Calu3 (cell line): ENCODE data around the gene PHEX. TPM values are rescaled to one million over a fixed set of nuclear protein-coding genes. Genes with fewer than 3 reads are reported as not detected.

Experiments used
- BruUV-seq: library from RNA; stranded (reverse); fragments of 400-500 nt; replicated peaks from 2 replicates; lab custom pipeline; 2021; lab: Mats Ljungman, UMichigan
- CTCF ChIA-PET: fragments of 300-600 bp; sonication (Branson Sonifier 250); formaldehyde crosslinking; loops from one replicate; lab custom pipeline; 2022; ENCODE audit warnings: antibody characterized with exemption; lab: Charles Lee
- DNase-seq: peaks from one replicate; pipeline ENCODE4 v3.0.0; 2022
- H3K27ac Mint-ChIP-seq: one replicate; pipeline ENCODE4 v1.8.0; 2022; ENCODE audit warnings: mixed read lengths; ENCODE audit not compliant: unreplicated experiment
- H3K27me3 Mint-ChIP-seq: one replicate; pipeline ENCODE4 v1.8.0; 2022; ENCODE audit warnings: mixed read lengths; ENCODE audit not compliant: unreplicated experiment
- H3K36me3 Mint-ChIP-seq: one replicate; pipeline ENCODE4 v1.8.0; 2022; ENCODE audit warnings: mild to moderate bottlenecking, moderate library complexity, mixed read lengths; ENCODE audit not compliant: insufficient read depth, unreplicated experiment
- H3K4me1 Mint-ChIP-seq: one replicate; pipeline ENCODE4 v1.8.0; 2022; ENCODE audit warnings: mild to moderate bottlenecking, low read depth, mixed read lengths; ENCODE audit not compliant: unreplicated experiment
- H3K4me3 Mint-ChIP-seq: one replicate; pipeline ENCODE4 v1.8.0; 2022; ENCODE audit warnings: mild to moderate bottlenecking, low read depth, moderate library complexity, mixed read lengths; ENCODE audit not compliant: unreplicated experiment
- H3K9me3 Mint-ChIP-seq: one replicate; pipeline ENCODE4 v1.8.0; 2022; ENCODE audit warnings: low read depth, mixed read lengths; ENCODE audit not compliant: unreplicated experiment
- intact Hi-C: fragments of 100-400 bp; cut with micrococcal nuclease; formaldehyde crosslinking; loops from one replicate; pipeline ENCODE4 v1.10.0; 2022; ENCODE audit not compliant: unreplicated experiment
- total RNA-seq: library from RNA; stranded (reverse); gene quantifications from 2 replicates; pipeline ENCODE4 v1.2.3, GENCODE V29; 2022
- TF ChIP-seq, protein P1 (sequence below): fragments of 200-600 bp; IDR thresholded peaks from one replicate; pipeline ENCODE4 v1.8.0; 2022; ENCODE audit warnings: antibody characterized with exemption; ENCODE audit not compliant: unreplicated experiment

PHEX gene
- total RNA-seq, 1 experiment from 2014 or later, result 0.57 TPM

DNA sequence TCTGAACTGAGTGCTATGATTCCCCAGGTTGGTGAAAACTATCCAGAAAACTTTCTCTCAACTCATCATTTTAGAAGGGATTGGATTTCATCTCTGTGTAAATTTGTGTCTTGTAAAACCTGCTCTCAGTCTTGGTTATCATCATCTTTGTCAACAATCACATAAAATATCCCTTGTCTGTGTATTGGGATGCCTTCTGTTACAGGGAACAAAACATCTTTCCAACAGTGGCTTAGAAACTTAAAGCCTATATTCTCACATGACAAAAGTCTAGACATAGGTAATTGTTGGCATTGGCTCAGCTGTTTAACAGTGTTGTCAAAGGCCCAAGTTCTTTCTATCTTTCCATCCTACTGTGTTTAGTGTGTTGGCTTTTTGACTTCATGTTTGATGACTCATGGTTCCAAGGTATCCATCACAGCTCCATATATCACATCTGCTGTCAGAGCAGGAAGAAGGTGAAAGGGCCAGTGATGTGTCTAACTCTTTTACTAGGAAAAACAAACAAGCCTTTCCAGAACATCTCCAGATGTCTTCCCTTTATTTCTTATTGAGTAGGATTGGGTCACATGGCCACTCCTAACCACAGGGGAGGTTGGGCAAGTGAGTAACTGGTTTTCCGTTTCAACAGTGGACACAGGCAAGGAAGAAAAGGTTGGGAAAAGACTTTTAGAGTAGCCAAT, 65.0 kb downstream of the PHEX start:
- Mint-ChIP-seq H3K36me3 (no peaks in the 10 kb centered on the region), H3K9me3 (no peaks in the 10 kb centered on the region), H3K27me3 (no peaks in the 10 kb centered on the region), H3K4me3 (no peak overlapping the region), H3K27ac (no peak overlapping the region), H3K4me1 (peaks cover 6% of the 10 kb centered on the region)
- no peak for DNase-seq
- TF ChIP-seq, protein P1, sequence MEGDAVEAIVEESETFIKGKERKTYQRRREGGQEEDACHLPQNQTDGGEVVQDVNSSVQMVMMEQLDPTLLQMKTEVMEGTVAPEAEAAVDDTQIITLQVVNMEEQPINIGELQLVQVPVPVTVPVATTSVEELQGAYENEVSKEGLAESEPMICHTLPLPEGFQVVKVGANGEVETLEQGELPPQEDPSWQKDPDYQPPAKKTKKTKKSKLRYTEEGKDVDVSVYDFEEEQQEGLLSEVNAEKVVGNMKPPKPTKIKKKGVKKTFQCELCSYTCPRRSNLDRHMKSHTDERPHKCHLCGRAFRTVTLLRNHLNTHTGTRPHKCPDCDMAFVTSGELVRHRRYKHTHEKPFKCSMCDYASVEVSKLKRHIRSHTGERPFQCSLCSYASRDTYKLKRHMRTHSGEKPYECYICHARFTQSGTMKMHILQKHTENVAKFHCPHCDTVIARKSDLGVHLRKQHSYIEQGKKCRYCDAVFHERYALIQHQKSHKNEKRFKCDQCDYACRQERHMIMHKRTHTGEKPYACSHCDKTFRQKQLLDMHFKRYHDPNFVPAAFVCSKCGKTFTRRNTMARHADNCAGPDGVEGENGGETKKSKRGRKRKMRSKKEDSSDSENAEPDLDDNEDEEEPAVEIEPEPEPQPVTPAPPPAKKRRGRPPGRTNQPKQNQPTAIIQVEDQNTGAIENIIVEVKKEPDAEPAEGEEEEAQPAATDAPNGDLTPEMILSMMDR, result no peak
- CTCF ChIA-PET, result no interaction called here
- intact Hi-C loops, result no loop called here
- BruUV-seq, result no TSS peak

GRCh38 chrX:22105231-22105630, 73.1 kb downstream of the PHEX start:
- H3K4me1 Mint-ChIP-seq, result no peaks in the 10 kb centered on the region
- no peak for DNase-seq
- H3K27ac Mint-ChIP-seq, result no peak overlapping the region
- H3K4me3 Mint-ChIP-seq, result no peak overlapping the region
- intact Hi-C loops, result no loop called here
- CTCF ChIA-PET, result no interaction called here
- no peaks in the 10 kb centered on the region for H3K36me3 Mint-ChIP-seq
- H3K27me3 Mint-ChIP-seq, result no peaks in the 10 kb centered on the region
- BruUV-seq, result no TSS peak
- TF ChIP-seq, protein P1, result no peak
- H3K9me3 Mint-ChIP-seq, result no peaks in the 10 kb centered on the region

GRCh38 chrX:22105971-22106370, 73.8 kb downstream of the PHEX start:
- H3K27ac Mint-ChIP-seq, result no peak overlapping the region
- intact Hi-C loops, result no loop called here
- no peaks in the 10 kb centered on the region for H3K9me3 Mint-ChIP-seq
- peaks cover 4% of the 10 kb centered on the region for H3K4me1 Mint-ChIP-seq
- no peak overlapping the region for H3K4me3 Mint-ChIP-seq
- no TSS peak for BruUV-seq
- DNase-seq, result no peak
- no peaks in the 10 kb centered on the region for H3K27me3 Mint-ChIP-seq
- no peaks in the 10 kb centered on the region for H3K36me3 Mint-ChIP-seq
- CTCF ChIA-PET, result interaction anchor here (0.7 kb wide), 1 partner anchor 23 kb away, joined by 4 read pairs; no protein-coding TSS in a partner anchor
- TF ChIP-seq, protein P1, result no peak

GRCh38 chrX:22109442-22109841, 77.3 kb downstream of the PHEX start:
- TF ChIP-seq, protein P1, result no peak
- peak; percentile 49 for DNase-seq
- no peaks in the 10 kb centered on the region for H3K36me3 Mint-ChIP-seq
- intact Hi-C loops, result no loop called here
- BruUV-seq, result no TSS peak
- no peaks in the 10 kb centered on the region for H3K27me3 Mint-ChIP-seq
- no peak overlapping the region for H3K4me3 Mint-ChIP-seq
- H3K4me1 Mint-ChIP-seq, result peaks cover 9% of the 10 kb centered on the region
- no peak overlapping the region for H3K27ac Mint-ChIP-seq
- CTCF ChIA-PET, result interaction anchor here (0.7 kb wide), 1 partner anchor 83 kb away, joined by 3 read pairs; no protein-coding TSS in a partner anchor
- H3K9me3 Mint-ChIP-seq, result peaks cover under 1% of the 10 kb centered on the region
